ENCODE measurements around the gene PRR19.

PRR19 gene

DNA sequence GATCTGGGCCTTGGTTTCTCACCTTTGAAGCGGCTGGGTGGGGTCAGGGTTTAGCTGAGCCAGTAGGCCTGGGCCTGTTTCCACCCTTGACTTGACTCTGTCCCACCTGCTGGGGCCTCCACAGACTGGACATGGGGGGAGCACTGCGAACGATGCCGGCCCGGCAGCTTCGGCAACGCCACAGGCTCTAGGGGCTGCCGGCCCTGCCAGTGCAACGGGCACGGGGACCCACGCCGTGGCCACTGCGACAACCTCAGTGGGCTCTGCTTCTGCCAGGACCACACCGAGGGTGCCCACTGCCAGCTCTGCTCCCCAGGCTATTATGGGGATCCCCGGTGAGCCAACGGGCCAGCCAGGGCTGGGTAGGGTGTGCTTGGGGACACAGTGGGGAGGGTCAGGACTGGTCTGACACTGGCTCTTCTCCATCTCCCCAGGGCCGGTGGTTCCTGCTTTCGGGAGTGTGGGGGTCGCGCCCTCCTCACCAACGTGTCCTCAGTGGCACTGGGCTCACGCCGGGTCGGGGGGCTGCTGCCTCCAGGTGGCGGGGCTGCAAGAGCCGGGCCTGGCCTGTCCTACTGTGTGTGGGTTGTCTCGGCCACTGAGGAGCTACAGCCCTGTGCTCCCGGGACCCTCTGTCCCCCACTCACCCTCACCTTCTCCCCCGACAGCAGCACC, 51.5 kb downstream of the PRR19 start:
- no peak for DNase-seq

DNA sequence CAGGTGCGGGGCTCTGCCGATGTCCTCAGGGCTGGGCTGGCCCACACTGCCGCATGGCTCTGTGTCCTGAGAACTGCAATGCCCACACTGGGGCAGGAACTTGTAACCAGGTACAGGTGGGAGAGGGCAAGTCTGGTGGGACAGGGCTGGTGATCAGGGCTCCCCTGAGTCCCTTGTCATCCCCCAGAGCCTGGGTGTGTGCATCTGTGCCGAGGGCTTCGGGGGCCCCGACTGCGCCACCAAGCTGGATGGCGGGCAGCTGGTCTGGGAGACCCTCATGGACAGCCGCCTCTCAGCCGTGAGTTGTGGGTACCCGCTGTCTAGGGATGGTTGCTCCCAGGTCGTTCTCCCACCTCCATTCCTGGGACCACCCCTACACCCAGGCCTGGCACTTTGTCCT, 54.0 kb downstream of the PRR19 start:
- no peak for DNase-seq

DNA sequence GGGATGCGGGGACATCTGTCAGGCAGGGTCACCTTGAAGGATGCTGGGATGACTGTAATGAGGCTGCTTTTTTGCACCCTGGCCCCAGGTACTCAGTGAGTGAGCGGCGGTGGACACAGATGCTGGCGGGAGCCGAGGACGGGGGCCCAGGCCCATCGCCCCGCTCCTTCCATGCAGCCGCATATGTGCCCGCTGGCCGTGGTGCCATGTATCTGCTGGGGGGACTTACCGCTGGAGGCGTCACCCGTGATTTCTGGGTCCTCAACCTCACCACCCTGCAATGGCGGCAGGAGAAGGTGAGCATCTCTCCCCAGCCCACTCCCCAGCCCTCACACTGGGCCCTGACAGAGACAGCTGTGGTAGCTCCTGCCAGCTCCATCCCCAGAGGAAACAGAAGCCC, 54.8 kb downstream of the PRR19 start:
- no peak for DNase-seq

DNA sequence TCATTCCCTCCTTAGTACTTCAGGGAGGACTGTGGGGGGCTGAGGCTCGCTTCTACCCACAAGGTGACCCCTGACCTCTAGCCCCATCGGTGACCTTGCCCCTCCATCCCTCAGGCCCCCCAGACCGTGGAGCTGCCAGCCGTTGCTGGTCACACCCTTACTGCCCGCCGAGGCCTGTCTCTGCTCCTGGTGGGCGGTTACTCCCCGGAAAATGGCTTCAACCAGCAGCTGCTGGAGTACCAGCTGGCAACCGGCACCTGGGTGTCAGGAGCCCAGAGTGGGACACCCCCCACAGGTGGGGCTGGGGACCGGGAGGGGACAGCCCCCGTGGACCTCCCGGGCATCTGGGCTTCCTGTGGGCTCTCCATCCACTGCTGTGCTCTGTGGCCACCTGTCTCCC, 55.4 kb downstream of the PRR19 start:
- DNase-seq = no peak
